OCI-M2 (cell line): Measurements from ENCODE around the gene ATP13A1.
A peak's percentile ranks its signal among the peaks of the same experiment; 100 is the strongest.
"Not testable (repeated sequence)": the region's sequence is repeated elsewhere in the genome, so short reads cannot be mapped to it uniquely, and the experiment has no call there.

Experiments used
- DNase-seq: peaks from one replicate; lab custom pipeline; 2025; ENCODE audit not compliant: unreplicated experiment; lab: John Stamatoyannopoulos, UW

ATP13A1 gene

GRCh38 chr19:19663256-19664120 lies at the start of gene ATP13A1:
Gene ATP13A1, minus strand, starts transcription at chr19:19663676. Its CDS starts 10 bp downstream, at chr19:19663666.
- peak; percentile 87 for DNase-seq

DNA sequence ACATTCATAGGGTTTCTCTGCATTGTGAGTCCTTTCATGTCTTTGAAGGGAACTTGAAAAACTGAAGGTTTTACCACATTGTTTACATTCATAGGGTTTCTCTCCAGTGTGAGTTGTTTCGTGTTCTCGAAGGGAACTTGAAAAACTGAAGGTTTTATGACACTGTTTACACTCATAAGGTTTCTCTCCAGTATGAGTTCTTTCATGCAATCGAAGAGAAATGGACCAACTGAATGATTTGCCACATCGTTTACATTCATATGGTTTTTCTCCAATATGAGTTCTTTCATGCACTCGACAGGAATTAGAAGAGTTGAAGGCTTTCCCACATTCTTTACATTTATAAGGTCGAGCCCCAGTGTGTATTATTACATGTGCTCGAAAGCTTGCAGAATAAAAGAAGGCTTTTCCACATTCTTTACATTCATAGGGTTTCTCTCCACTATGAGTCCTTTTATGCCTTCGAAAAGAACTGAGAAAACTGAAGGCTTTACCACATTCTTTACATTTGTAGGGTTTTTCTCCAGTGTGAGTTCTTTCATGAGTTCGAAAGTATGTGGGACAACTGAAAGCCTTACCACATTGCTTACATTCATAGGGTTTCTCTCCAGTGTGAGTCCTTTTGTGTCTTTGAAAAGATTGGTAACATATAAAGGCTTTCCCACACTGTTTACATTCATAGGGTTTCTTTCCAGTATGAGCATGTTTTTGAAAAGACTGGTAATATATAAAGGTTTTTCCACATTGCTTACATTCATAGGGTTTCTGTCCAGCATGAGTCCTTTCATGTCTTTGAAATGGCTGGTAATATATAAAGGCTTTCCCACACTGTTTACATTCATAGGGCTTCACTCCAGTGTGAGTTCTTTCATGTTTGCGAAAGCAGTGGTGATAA lies 48.7 kb upstream of the ATP13A1 start:
- no peak for DNase-seq

DNA sequence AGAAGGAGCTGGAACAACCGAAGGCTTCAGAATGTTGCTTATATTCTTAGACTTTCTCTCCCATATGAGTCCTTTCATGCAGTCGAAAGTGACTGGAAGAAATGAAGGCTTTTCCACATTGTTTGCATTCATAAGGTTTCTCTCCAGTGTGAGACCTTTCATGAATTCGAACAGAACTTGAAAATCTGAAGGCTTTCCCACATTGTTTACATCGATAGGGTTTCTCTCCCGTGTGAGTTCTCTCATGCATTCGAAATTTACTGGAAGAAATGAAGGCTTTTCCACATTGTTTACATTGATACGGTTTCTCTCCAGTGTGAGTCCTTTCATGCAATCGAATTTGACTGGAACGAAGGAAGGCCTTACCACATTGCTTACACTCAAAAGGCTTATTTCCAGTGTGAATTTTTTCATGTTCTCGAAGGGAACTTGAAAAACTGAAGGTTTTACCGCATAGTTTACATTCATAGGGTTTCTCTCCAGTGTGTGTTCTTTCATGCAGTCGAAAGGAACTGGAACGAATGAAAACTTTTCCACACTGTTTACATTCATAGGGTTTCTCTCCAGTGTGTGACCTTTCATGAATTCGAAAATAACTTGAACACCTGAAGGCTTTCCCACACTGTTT lies 47.9 kb upstream of the ATP13A1 start:
- DNase-seq = no peak

- no peak for DNase-seq
These were observed 47.0 kb upstream of the ATP13A1 start for GRCh38 chr19:19710506-19710905.

GRCh38 chr19:19704836-19705235 lies 41.4 kb upstream of the ATP13A1 start:
- no peak for DNase-seq

DNA sequence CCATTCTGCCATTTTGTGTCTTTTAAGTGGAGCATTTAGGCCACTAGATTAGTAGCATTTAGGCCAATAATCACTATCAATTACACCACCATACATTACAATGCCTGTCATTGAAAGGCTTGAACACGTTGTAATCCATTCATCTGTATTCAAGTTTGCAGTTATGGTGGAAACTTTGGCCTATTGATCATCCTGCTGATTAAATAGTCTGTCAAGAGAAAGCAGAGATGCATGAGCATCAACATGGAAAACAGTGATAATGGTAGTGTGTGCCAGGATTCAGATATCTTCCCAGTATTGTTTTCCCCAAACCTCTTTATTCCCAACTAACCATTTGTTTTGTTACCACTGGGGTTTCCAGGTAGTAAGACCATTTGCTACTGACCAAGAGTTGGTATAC lies 37.0 kb upstream of the ATP13A1 start:
- not testable (repeated sequence) for DNase-seq

DNA sequence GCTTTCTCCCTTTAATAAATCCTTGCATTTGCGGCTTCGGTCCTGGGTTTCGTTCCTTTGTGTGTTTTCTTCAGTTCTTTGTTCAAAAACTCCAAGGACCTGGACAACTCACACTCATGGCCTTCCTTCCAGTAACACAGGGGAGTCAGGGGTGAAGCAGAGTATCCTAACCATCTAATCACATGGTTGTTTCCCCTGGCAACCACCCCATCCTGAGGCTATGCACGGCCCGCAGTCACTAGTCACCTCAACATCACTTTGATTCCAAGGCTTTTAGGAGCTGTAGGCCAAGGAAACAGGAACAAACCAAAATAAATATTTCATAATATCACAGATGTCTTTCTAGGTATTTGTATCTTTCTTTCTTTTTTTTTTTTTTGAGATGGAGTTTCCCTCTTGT lies 34.1 kb upstream of the ATP13A1 start:
- no peak for DNase-seq

GRCh38 chr19:19696386-19696785 lies 32.9 kb upstream of the ATP13A1 start:
- no peak for DNase-seq

DNA sequence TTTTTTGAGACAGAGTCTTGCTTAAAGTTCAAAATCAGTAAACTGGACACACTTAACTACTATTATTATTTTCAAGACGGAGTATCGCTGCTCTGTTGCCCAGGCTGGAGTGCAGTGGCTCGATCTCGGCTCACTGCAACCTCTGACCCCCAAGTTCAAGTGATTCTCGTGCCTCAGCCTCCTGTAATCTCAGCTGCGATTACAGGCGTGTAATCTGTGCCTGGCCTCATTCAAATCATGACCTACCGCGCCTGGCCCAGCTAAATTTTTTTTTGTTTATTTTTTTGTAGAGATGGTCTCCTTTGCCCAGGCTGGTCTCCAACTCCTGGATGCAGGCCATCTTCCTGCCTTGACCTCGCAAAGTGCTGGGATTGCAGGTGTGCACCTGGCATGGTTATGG lies 28.2 kb upstream of the ATP13A1 start:
- DNase-seq = no peak

- not testable (repeated sequence) for DNase-seq
These were observed 25.5 kb upstream of the ATP13A1 start for GRCh38 chr19:19689023-19689422.

GRCh38 chr19:19687090-19687489 lies 23.6 kb upstream of the ATP13A1 start:
- no peak for DNase-seq

DNA sequence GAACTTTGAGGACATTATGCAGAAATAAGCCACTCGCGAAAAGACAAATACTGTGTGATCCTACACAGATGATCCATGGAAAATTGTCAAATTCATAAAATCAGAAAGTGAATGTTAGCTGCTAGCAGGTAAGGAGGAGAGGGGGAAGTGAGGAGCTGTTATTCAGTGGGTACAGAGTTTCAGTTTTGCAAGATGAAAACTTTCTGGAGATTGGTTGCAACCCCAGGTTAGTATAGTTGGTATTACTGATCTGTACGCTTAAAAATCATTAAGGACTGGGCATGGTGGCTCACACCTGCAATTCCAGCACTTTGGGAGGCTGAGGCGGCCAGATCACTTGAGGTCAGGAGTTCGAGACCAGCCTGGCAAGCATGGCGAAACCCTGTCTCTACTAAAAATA lies 23.1 kb upstream of the ATP13A1 start:
- DNase-seq = no peak

DNA sequence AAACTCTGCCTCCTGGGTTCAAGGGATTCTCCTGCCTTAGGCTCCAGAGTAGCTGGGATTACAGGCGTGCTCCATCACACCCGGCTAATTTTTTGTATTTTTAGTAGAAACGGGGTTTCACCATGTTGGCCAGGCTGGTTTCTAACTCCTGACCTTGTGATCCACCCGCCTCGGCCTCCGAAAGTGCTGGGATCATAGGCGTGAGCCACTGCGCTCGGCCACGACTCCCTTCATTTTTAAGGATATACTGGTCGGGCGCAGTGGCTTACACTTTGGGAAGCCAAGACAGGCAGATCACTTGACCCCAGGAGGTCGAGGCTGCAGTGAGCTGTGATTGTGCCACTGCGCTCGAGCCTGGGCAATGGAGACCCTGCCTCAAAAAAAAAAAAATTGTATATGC lies 22.6 kb upstream of the ATP13A1 start:
- DNase-seq = not testable (repeated sequence)

GRCh38 chr19:19679176-19680073 lies 15.9 kb upstream of the ATP13A1 start:
- DNase-seq = no peak

DNA sequence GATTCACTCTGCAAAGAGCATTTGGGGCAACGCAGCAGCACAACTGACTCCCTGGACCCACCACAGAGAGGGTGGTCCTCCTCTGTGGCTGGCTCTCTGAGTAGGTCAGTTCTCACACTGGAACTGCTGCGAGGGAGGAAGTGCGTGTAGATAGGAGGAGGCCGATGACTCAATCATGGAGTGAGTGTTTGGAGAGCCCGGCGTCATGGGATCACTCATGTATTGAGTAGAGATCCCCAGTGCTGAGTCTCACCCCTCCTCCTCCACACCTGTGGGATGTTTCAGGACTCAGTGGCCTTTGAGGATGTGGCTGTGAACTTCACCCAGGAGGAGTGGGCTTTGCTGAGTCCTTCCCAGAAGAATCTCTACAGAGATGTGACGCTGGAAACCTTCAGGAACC lies 14.1 kb upstream of the ATP13A1 start:
- no peak for DNase-seq

GRCh38 chr19:19674315-19674714 lies 10.8 kb upstream of the ATP13A1 start:
- DNase-seq = no peak

- DNase-seq = no peak
These were observed 9.3 kb upstream of the ATP13A1 start for GRCh38 chr19:19672816-19673215.

- DNase-seq = no peak
These were observed 6.6 kb upstream of the ATP13A1 start for GRCh38 chr19:19670070-19670551.

DNA sequence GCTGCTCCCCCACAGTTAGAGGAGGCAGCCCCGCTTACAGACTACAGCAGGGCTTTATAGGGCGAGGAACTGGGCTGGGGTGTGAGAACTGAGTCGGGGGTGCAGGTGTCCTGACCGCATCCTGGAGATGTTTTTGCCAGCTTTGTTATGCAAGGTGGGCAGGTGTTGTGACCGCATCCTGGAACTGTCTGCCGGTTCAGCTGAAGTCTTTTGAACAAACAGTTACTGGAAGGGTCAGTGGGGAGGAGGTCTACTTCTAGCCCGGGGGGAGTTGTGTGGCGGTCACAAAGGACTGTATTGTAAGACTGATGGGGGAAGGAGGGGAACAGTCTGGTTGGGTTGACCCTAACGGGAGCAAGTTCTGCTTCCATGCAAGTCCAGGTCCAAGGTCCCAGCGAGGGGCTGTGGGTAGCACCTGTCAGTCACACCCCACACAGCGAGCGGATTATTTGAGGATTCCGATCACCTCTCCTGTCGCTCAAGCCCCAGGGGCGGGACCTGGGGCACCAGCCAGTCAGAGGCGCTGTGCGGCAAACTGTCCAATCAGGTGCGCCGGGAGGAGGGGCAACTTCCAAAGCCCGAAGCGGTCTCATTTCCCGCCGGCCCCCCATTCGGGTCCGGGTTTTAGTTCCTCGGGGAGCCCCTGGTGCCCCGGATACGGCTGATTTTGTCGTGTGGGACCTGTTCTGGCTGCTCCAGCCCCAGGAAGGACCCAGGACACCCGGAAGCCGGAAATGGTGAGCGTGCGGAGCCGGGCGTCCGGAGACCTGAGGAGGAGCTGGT lies 4.9 kb upstream of the ATP13A1 start, which contains the start of gene ZNF101:
TSS of gene ZNF101 (plus strand) at position 610 of the 783 bp plus-strand sequence. CDS start at position 735, 125 bp downstream.
- peak; percentile 89 for DNase-seq
